ENCODE measurements around the gene PRM1. TPM values are rescaled to one million over a fixed set of nuclear protein-coding genes. Genes with fewer than 3 reads are reported as not detected.

Gene PRM1
- total and polyA plus RNA-seq, 2 donors, result 0.34 TPM; not detected in 1

GRCh38 chr16:11308493-11309283, 27.6 kb upstream of the PRM1 start:
- Histone ChIP-seq H3K9me3 (ENCODE audit: control insufficient read depth in 2 of 2, insufficient read depth in 1 of 2, low read length in 1 of 2) (peaks cover 0 to 19% of the 10 kb centered on the region in 2 donors), H3K27ac (ENCODE audit: low read depth in 1 of 2, low read length in 1 of 2) (peak overlapping the region; percentile 12 to 48), H3K4me3 (ENCODE audit: low read length in 2 of 2) (no peak overlapping the region), H3K4me1 (ENCODE audit: control insufficient read depth in 2 of 2, insufficient read depth in 2 of 2, low read length in 2 of 2) (peaks cover 32 to 61% of the 10 kb centered on the region in 2 donors), H3K27me3 (ENCODE audit: control insufficient read depth in 2 of 2, insufficient read depth in 1 of 2, low read length in 1 of 2) (no peaks in the 10 kb centered on the region), H3K36me3 (ENCODE audit: control insufficient read depth in 2 of 2, insufficient read depth in 2 of 2, low read length in 1 of 2) (no peaks in the 10 kb centered on the region)
- 52% methylated on average over 15 of the region's 15 CpGs for WGBS
- DNase-seq (ENCODE audit: low read depth in 6 of 9, low spot score in 9 of 9), result peak in 4 of 9 donors; percentile 68 to 83 (median 72)

GRCh38 chr16:11307639-11308492, 26.7 kb upstream of the PRM1 start:
- Histone ChIP-seq H3K27me3 (ENCODE audit: control insufficient read depth in 2 of 2, insufficient read depth in 1 of 2, low read length in 1 of 2) (no peaks in the 10 kb centered on the region), H3K27ac (ENCODE audit: low read depth in 1 of 2, low read length in 1 of 2) (peak overlapping the region; percentile 12 to 48), H3K4me3 (ENCODE audit: low read length in 2 of 2) (no peak overlapping the region), H3K4me1 (ENCODE audit: control insufficient read depth in 2 of 2, insufficient read depth in 2 of 2, low read length in 2 of 2) (peaks cover 34 to 61% of the 10 kb centered on the region in 2 donors), H3K9me3 (ENCODE audit: control insufficient read depth in 2 of 2, insufficient read depth in 1 of 2, low read length in 1 of 2) (peaks cover 0 to 19% of the 10 kb centered on the region in 2 donors), H3K36me3 (ENCODE audit: control insufficient read depth in 2 of 2, insufficient read depth in 2 of 2, low read length in 1 of 2) (no peaks in the 10 kb centered on the region)
- 96% methylated on average over 21 of the region's 21 CpGs for WGBS
- DNase-seq (ENCODE audit: low read depth in 6 of 9, low spot score in 9 of 9), result no peak

GRCh38 chr16:11306997-11307638, 26.0 kb upstream of the PRM1 start:
- H3K27me3 ChIP-seq (ENCODE audit: control insufficient read depth in 2 of 2, insufficient read depth in 1 of 2, low read length in 1 of 2), result no peaks in the 10 kb centered on the region
- WGBS, result 92% methylated on average over 7 of the region's 7 CpGs
- peaks cover 0 to 19% of the 10 kb centered on the region in 2 donors for H3K9me3 ChIP-seq (ENCODE audit: control insufficient read depth in 2 of 2, insufficient read depth in 1 of 2, low read length in 1 of 2)
- H3K4me3 ChIP-seq (ENCODE audit: low read length in 2 of 2), result no peak overlapping the region
- H3K27ac ChIP-seq (ENCODE audit: low read depth in 1 of 2, low read length in 1 of 2), result peak overlapping the region in 1 of 2 donors; percentile 3
- no peaks in the 10 kb centered on the region for H3K36me3 ChIP-seq (ENCODE audit: control insufficient read depth in 2 of 2, insufficient read depth in 2 of 2, low read length in 1 of 2)
- no peak for DNase-seq (ENCODE audit: low read depth in 6 of 9, low spot score in 9 of 9)
- peaks cover 29 to 55% of the 10 kb centered on the region in 2 donors for H3K4me1 ChIP-seq (ENCODE audit: control insufficient read depth in 2 of 2, insufficient read depth in 2 of 2, low read length in 2 of 2)

GRCh38 chr16:11306381-11306780, 25.3 kb upstream of the PRM1 start:
- Histone ChIP-seq H3K27me3 (ENCODE audit: control insufficient read depth in 2 of 2, insufficient read depth in 1 of 2, low read length in 1 of 2) (no peaks in the 10 kb centered on the region), H3K36me3 (ENCODE audit: control insufficient read depth in 2 of 2, insufficient read depth in 2 of 2, low read length in 1 of 2) (no peaks in the 10 kb centered on the region), H3K27ac (ENCODE audit: low read depth in 1 of 2, low read length in 1 of 2) (no peak overlapping the region), H3K4me3 (ENCODE audit: low read length in 2 of 2) (no peak overlapping the region), H3K9me3 (ENCODE audit: control insufficient read depth in 2 of 2, insufficient read depth in 1 of 2, low read length in 1 of 2) (peaks cover 0 to 19% of the 10 kb centered on the region in 2 donors), H3K4me1 (ENCODE audit: control insufficient read depth in 2 of 2, insufficient read depth in 2 of 2, low read length in 2 of 2) (peaks cover 33 to 56% of the 10 kb centered on the region in 2 donors)
- DNase-seq (ENCODE audit: low read depth in 6 of 9, low spot score in 9 of 9), result no peak
- WGBS, result 97% methylated on average over 8 of the region's 8 CpGs

GRCh38 chr16:11303405-11304138, 22.4 kb upstream of the PRM1 start:
- no peak for DNase-seq (ENCODE audit: low read depth in 6 of 9, low spot score in 9 of 9)
- Histone ChIP-seq H3K4me1 (ENCODE audit: control insufficient read depth in 2 of 2, insufficient read depth in 2 of 2, low read length in 2 of 2) (peaks cover 37 to 55% of the 10 kb centered on the region in 2 donors), H3K4me3 (ENCODE audit: low read length in 2 of 2) (no peak overlapping the region), H3K27me3 (ENCODE audit: control insufficient read depth in 2 of 2, insufficient read depth in 1 of 2, low read length in 1 of 2) (no peaks in the 10 kb centered on the region), H3K9me3 (ENCODE audit: control insufficient read depth in 2 of 2, insufficient read depth in 1 of 2, low read length in 1 of 2) (peaks cover 0 to 16% of the 10 kb centered on the region in 2 donors), H3K36me3 (ENCODE audit: control insufficient read depth in 2 of 2, insufficient read depth in 2 of 2, low read length in 1 of 2) (no peaks in the 10 kb centered on the region), H3K27ac (ENCODE audit: low read depth in 1 of 2, low read length in 1 of 2) (peak overlapping the region in 1 of 2 donors; percentile 61)
- WGBS, result 90% methylated on average over 18 of the region's 18 CpGs

GRCh38 chr16:11302977-11303376, 21.8 kb upstream of the PRM1 start:
- peak overlapping the region in 1 of 2 donors; percentile 61 for H3K27ac ChIP-seq (ENCODE audit: low read depth in 1 of 2, low read length in 1 of 2)
- H3K27me3 ChIP-seq (ENCODE audit: control insufficient read depth in 2 of 2, insufficient read depth in 1 of 2, low read length in 1 of 2), result no peaks in the 10 kb centered on the region
- H3K4me1 ChIP-seq (ENCODE audit: control insufficient read depth in 2 of 2, insufficient read depth in 2 of 2, low read length in 2 of 2), result peaks cover 31 to 55% of the 10 kb centered on the region in 2 donors
- no peak for DNase-seq (ENCODE audit: low read depth in 6 of 9, low spot score in 9 of 9)
- no peaks in the 10 kb centered on the region for H3K36me3 ChIP-seq (ENCODE audit: control insufficient read depth in 2 of 2, insufficient read depth in 2 of 2, low read length in 1 of 2)
- WGBS, result 52% methylated on average over 4 of the region's 4 CpGs
- peaks cover 0 to 10% of the 10 kb centered on the region in 2 donors for H3K9me3 ChIP-seq (ENCODE audit: control insufficient read depth in 2 of 2, insufficient read depth in 1 of 2, low read length in 1 of 2)
- H3K4me3 ChIP-seq (ENCODE audit: low read length in 2 of 2), result no peak overlapping the region

- peaks cover 37 to 61% of the 10 kb centered on the region in 2 donors for H3K4me1 ChIP-seq (ENCODE audit: control insufficient read depth in 2 of 2, insufficient read depth in 2 of 2, low read length in 2 of 2)
- H3K27me3 ChIP-seq (ENCODE audit: control insufficient read depth in 2 of 2, insufficient read depth in 1 of 2, low read length in 1 of 2), result no peaks in the 10 kb centered on the region
- no peak overlapping the region for H3K4me3 ChIP-seq (ENCODE audit: low read length in 2 of 2)
- no peak for DNase-seq (ENCODE audit: low read depth in 6 of 9, low spot score in 9 of 9)
- peaks cover 0 to 4% of the 10 kb centered on the region in 2 donors for H3K9me3 ChIP-seq (ENCODE audit: control insufficient read depth in 2 of 2, insufficient read depth in 1 of 2, low read length in 1 of 2)
- 67% methylated on average over 4 of the region's 4 CpGs for WGBS
- H3K36me3 ChIP-seq (ENCODE audit: control insufficient read depth in 2 of 2, insufficient read depth in 2 of 2, low read length in 1 of 2), result no peaks in the 10 kb centered on the region
- no peak overlapping the region for H3K27ac ChIP-seq (ENCODE audit: low read depth in 1 of 2, low read length in 1 of 2)
Measured at GRCh38 chr16:11301645-11302501, 20.7 kb upstream of the PRM1 start.

GRCh38 chr16:11300560-11300892, 19.4 kb upstream of the PRM1 start:
- peaks cover 49 to 74% of the 10 kb centered on the region in 2 donors for H3K4me1 ChIP-seq (ENCODE audit: control insufficient read depth in 2 of 2, insufficient read depth in 2 of 2, low read length in 2 of 2)
- WGBS, result 97% methylated on average over 7 of the region's 7 CpGs
- peaks cover 0 to 4% of the 10 kb centered on the region in 2 donors for H3K9me3 ChIP-seq (ENCODE audit: control insufficient read depth in 2 of 2, insufficient read depth in 1 of 2, low read length in 1 of 2)
- no peak for DNase-seq (ENCODE audit: low read depth in 6 of 9, low spot score in 9 of 9)
- peak overlapping the region in 1 of 2 donors; percentile 66 for H3K27ac ChIP-seq (ENCODE audit: low read depth in 1 of 2, low read length in 1 of 2)
- H3K27me3 ChIP-seq (ENCODE audit: control insufficient read depth in 2 of 2, insufficient read depth in 1 of 2, low read length in 1 of 2), result no peaks in the 10 kb centered on the region
- no peaks in the 10 kb centered on the region for H3K36me3 ChIP-seq (ENCODE audit: control insufficient read depth in 2 of 2, insufficient read depth in 2 of 2, low read length in 1 of 2)
- H3K4me3 ChIP-seq (ENCODE audit: low read length in 2 of 2), result no peak overlapping the region

Data from thymus (tissue), 11 donors.